ENCODE data around the gene ARL6IP1.
"Not testable (repeated sequence)": the region's sequence is repeated elsewhere in the genome, so short reads cannot be mapped to it uniquely, and the experiment has no call there.

Gene ARL6IP1

DNA sequence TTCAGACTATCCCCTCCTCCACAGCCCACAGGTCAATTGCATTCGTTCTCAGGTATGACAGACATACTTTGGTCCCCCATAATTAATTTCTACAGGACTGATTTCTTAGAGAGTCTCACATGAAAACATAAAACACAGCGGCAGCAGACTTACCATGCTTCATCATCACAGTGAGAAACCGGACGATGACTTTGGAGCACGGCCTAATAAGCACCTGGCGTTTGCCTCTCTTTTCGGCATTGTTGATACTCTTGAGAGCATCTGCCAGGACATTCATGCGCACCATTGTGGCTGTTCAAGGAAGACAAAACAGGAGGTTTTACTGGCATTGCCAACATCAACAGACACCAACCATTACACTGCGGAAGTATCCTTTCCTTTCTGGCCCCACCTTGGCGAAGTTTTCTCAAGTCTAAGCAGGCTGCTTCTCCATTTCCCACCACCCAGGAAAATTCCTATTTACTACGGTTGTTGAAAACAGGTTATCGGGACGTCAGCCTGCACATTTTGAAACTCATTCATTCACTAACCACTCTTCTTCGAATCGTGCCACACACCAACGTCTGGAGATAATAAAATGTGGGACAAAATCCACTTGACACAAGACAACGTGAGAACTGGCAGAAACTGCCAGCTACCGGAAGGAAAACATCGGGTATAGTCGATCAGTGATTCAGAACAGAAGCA lies 12.4 kb downstream of the ARL6IP1 start:
- in situ Hi-C loops (cut with HindIII; ENCODE audit: low pct_ligation_motif_present, low sequenced_read_pairs): no loop called here
- Histone ChIP-seq H3K36me3 (replicated peaks) (peaks cover 79% of the 10 kb centered on the region), H3K27ac (peak overlapping the region; percentile 67), H3K27me3 (replicated peaks) (no peaks in the 10 kb centered on the region), H3K4me3 (ENCODE audit: low read depth, low read length) (peak overlapping the region; percentile 100)
- TF ChIP-seq, protein P1, sequence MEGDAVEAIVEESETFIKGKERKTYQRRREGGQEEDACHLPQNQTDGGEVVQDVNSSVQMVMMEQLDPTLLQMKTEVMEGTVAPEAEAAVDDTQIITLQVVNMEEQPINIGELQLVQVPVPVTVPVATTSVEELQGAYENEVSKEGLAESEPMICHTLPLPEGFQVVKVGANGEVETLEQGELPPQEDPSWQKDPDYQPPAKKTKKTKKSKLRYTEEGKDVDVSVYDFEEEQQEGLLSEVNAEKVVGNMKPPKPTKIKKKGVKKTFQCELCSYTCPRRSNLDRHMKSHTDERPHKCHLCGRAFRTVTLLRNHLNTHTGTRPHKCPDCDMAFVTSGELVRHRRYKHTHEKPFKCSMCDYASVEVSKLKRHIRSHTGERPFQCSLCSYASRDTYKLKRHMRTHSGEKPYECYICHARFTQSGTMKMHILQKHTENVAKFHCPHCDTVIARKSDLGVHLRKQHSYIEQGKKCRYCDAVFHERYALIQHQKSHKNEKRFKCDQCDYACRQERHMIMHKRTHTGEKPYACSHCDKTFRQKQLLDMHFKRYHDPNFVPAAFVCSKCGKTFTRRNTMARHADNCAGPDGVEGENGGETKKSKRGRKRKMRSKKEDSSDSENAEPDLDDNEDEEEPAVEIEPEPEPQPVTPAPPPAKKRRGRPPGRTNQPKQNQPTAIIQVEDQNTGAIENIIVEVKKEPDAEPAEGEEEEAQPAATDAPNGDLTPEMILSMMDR (IDR thresholded peaks at IDR 0.05; ENCODE audit: low read depth, low read length, missing control alignments): no peak
- DNase-seq: no peak

DNA sequence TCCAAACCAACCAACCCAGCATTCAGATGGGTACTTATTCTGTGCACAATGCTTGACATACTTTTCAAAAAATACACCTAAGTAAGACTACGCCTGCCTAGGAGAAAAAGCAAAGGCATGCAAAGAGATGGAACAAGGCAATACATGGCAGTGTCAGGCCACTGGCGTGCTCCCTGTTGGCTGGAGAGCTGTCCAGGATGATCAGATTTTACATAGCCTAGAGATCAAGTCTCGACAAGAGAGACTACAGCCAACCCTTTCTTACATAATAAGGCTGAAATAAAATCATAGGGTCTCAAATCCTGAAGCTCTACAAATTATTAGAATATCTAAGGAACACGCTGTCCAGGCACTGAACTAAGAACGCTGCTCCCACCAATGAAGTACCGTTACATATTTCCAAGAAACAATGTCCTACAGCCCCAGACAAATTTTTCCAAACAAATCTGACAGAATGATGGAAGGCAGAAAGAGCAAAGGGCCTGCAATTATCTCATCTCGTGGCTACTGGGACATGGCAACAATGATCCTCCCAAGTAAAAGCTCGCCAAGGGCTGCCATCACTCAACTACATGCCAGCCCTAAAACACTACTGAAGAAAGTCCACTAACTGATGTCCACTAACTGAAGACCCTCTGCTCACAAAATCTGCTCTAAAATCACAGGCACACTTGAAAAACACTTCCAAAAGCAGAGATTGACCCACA lies 16.3 kb downstream of the ARL6IP1 start:
- DNase-seq: no peak
- no peaks in the 10 kb centered on the region for H3K27me3 ChIP-seq (replicated peaks)
- TF ChIP-seq, protein P1 (IDR thresholded peaks at IDR 0.05; ENCODE audit: low read depth, low read length, missing control alignments): no peak
- peaks cover 68% of the 10 kb centered on the region for H3K36me3 ChIP-seq (replicated peaks)
- no peak overlapping the region for H3K27ac ChIP-seq
- in situ Hi-C loops (cut with HindIII; ENCODE audit: low pct_ligation_motif_present, low sequenced_read_pairs): no loop called here
- no peak overlapping the region for H3K4me3 ChIP-seq (ENCODE audit: low read depth, low read length)

DNA sequence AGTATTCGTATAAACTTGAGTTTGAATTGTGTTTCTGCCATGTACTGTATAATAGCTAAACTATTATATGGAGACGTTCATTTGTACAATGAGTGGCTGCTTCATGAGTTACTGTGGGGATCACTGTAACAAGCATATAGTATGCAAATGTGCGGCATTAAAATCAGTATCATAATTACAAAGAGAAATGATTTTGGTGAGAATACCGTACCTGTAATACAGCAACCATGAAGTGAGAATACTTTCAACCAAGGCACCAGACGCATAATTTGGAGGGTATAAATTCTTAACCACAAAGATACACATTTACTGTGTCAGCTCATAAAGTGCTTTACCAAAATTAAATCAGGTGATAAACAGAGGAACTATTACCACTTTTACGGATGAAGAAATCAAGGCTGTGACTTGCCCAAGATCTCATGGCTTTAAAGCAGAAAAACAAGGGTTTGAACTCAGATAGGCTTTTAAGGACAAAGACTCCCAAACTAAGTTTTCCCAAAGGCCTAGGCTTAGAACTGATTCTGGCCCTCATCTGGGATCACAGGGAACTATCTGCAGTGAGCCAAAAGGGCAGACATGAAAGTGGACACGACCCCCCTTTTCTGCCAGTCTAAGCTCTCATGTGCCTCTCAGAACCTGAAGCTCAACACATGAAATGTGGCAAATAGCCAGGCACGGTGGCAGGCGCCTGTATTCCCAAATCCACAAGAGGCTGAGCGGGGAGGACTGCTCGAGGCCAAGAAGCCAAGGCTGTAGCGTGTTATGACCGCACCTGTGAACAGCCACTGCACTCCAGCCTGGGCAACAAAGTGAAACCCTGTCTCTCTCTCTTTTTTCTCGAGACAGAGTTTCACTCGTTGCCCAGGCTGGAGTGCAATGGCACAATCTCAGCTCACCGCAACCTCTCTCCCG lies 17.7 kb downstream of the ARL6IP1 start:
- H3K27me3 ChIP-seq (replicated peaks): no peaks in the 10 kb centered on the region
- no peak overlapping the region for H3K4me3 ChIP-seq (ENCODE audit: low read depth, low read length)
- H3K27ac ChIP-seq: no peak overlapping the region
- H3K36me3 ChIP-seq (replicated peaks): peaks cover 62% of the 10 kb centered on the region
- DNase-seq: no peak
- TF ChIP-seq, protein P1 (IDR thresholded peaks at IDR 0.05; ENCODE audit: low read depth, low read length, missing control alignments): no peak
- in situ Hi-C loops (cut with HindIII; ENCODE audit: low pct_ligation_motif_present, low sequenced_read_pairs): no loop called here

DNA sequence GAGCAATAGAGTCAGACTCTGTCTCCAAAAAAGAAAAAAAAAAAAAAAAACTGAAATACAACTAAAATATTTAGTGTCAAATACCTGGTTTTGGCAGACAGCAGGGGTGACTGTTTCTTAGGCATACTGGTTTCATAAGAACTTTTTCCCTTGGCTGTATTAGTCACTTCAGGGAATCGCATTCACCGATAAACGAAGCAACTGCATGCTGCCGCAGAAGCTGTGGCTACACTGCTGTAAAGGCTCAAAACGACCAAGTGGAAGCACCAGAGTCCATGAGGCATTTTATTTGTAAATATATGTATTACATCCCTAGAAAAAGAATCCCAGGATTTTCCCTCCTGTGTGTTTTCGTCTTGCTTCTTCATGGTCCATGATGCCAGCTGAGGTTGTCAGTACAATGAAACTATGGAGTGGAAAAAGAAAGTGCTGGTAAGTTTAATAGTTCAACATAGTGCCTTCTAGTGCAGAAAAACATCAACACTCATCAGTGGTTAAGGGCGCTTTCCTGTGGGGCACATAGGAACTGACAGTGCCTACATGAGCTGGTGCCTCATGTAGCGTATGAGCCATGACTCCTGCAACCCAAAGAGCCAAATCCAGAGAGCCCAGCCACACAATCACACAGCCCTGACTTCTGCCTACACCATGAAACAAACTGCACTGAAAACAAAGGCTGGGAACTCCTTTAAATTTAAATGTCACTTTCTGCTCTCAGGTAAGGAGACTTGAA lies 18.5 kb downstream of the ARL6IP1 start:
- Histone ChIP-seq H3K4me3 (ENCODE audit: low read depth, low read length) (no peak overlapping the region), H3K27me3 (replicated peaks) (no peaks in the 10 kb centered on the region), H3K36me3 (replicated peaks) (peaks cover 54% of the 10 kb centered on the region), H3K27ac (no peak overlapping the region)
- DNase-seq: no peak
- TF ChIP-seq, protein P1 (IDR thresholded peaks at IDR 0.05; ENCODE audit: low read depth, low read length, missing control alignments): no peak
- in situ Hi-C loops (cut with HindIII; ENCODE audit: low pct_ligation_motif_present, low sequenced_read_pairs): no loop called here

DNA sequence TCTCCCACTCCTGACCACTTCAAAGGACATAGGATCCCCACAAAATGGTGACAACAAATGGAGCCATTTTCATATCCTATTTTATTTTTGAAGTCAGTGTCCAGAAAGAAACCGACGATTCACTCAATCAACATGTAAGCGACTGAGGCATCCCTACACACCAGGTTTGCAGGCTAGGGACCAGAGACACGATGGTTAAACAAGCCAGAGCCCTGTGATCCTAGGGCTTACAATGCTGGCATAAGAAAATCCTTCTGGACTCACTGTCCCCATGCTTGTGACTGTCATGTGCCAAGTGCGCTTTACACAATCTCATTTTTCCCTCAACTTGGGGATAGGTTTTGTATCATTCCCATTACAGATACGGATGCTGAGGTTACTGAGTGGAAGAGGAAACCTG lies 20.1 kb downstream of the ARL6IP1 start:
- in situ Hi-C loops (cut with HindIII; ENCODE audit: low pct_ligation_motif_present, low sequenced_read_pairs): not testable (repeated sequence)

DNA sequence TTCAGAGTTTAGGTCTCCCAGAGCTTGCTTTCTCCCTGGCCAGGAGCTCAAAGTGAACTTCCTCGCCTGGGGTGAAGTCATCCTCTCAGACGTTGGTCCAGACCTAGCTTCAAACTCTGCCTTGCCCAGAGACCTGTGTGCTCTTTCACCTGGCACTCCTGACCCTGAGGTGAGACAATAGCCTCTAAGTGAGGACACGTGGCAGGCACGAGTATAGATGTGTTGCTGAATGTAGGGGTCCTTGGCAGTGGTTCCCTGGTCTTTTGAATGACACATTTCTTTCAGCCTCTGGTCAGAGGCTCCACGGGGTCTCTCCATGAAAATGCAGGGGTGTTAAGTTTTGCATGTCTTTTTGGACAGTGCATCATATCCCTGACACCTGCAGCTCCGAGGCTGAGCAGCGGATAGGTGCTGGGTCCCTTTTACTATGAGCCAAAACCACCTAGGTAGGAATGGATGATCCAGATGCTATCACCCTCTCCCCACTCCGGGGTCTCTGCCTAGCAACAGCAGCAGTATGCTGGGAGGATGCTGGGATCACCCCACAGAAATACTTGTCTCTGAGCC lies 20.8 kb downstream of the ARL6IP1 start:
- in situ Hi-C loops (cut with HindIII; ENCODE audit: low pct_ligation_motif_present, low sequenced_read_pairs); H3K27ac ChIP-seq; DNase-seq; H3K27me3 ChIP-seq (replicated peaks); H3K4me3 ChIP-seq (ENCODE audit: low read depth, low read length): not testable (repeated sequence)
- peaks cover 33% of the 10 kb centered on the region for H3K36me3 ChIP-seq (replicated peaks)

More for the DNA sequence above, 20.1 kb downstream of the ARL6IP1 start:
- H3K27ac ChIP-seq; DNase-seq; H3K27me3 ChIP-seq (replicated peaks); H3K4me3 ChIP-seq (ENCODE audit: low read depth, low read length): not testable (repeated sequence)
- H3K36me3 ChIP-seq (replicated peaks): peaks cover 39% of the 10 kb centered on the region

DNA sequence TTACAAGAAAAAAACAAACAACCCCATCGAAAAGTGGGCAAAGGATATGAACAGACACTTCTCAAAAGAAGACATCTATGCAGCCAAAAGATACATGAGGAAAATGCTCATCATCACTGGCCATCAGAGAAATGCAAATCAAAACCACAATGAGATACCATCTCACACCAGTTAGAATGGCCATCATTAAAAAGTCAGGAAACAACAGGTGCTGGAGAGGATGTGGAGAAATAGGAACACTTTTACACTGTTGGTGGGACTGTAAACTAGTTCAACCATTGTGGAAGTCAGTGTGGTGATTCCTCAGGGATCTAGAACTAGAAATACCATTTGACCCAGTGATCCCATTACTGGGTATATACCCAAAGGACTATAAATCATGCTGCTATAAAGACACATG lies 23.7 kb downstream of the ARL6IP1 start:
- H3K27me3 ChIP-seq (replicated peaks); DNase-seq; H3K4me3 ChIP-seq (ENCODE audit: low read depth, low read length); in situ Hi-C loops (cut with HindIII; ENCODE audit: low pct_ligation_motif_present, low sequenced_read_pairs); H3K36me3 ChIP-seq (replicated peaks); H3K27ac ChIP-seq: not testable (repeated sequence)

DNA sequence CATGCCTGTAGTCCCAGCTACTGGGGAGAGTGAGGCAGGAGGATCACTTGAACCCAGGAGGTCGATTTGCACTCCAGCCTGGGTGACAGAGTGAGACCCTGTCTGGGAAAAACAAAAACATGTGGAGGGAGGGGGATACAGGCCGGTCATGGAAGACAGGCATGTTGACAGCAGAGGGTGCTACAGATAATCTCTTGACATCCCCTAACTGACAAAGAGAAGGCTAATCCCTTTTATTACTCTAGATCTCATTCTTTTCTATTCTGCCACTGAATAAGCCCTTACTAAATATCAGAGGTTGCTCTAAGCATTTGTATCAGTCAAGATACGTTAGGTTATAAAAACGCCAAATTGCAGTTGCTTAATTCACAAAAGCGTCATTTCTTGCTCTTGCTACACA lies 25.0 kb downstream of the ARL6IP1 start:
- H3K27ac ChIP-seq; H3K36me3 ChIP-seq (replicated peaks); H3K27me3 ChIP-seq (replicated peaks); DNase-seq; in situ Hi-C loops (cut with HindIII; ENCODE audit: low pct_ligation_motif_present, low sequenced_read_pairs); H3K4me3 ChIP-seq (ENCODE audit: low read depth, low read length): not testable (repeated sequence)

DNA sequence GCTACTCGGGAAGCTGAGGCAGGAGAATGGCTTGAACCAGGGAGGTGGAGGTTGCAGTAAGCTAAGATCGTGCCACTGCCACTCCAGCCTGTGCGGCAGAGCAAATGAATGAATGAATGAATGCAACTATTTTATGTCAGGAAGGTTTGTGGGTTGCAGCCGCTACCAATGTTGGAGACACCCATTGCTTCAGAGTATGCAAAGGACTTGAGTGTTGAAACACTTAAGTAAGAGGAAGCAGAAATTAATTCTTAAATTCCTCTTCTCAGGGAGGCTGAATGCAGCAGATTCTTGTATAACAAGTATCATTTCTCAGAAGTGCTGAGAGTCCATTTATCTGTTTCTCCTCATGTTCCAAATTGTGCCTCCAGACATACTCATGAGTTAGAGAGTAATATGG lies 26.7 kb downstream of the ARL6IP1 start:
- DNase-seq; H3K36me3 ChIP-seq (replicated peaks); H3K4me3 ChIP-seq (ENCODE audit: low read depth, low read length); H3K27me3 ChIP-seq (replicated peaks); in situ Hi-C loops (cut with HindIII; ENCODE audit: low pct_ligation_motif_present, low sequenced_read_pairs); H3K27ac ChIP-seq: not testable (repeated sequence)
